Measurements from ENCODE around the gene HBE1. TPM values are rescaled to one million over a fixed set of nuclear protein-coding genes. Genes with fewer than 3 reads are reported as not detected.

HBE1 gene
- polyA plus RNA-seq, 1 experiment: 8.3 TPM

DNA sequence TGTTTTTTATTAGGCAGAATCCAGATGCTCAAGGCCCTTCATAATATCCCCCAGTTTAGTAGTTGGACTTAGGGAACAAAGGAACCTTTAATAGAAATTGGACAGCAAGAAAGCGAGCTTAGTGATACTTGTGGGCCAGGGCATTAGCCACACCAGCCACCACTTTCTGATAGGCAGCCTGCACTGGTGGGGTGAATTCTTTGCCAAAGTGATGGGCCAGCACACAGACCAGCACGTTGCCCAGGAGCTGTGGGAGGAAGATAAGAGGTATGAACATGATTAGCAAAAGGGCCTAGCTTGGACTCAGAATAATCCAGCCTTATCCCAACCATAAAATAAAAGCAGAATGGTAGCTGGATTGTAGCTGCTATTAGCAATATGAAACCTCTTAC is 44.3 kb downstream of the HBE1 start:
- Histone ChIP-seq H3K4me3 (ENCODE audit: low read depth, low read length) (no peak overlapping the region), H3K27ac (ENCODE audit: low read depth, low read length) (no peak overlapping the region), H3K27me3 (ENCODE audit: control insufficient read depth, insufficient read depth, low read length) (no peaks in the 10 kb centered on the region), H3K9me3 (ENCODE audit: control insufficient read depth, insufficient read depth, low read length) (peaks cover 7% of the 10 kb centered on the region)
- CTCF ChIA-PET: no interaction called here
- no peak for DNase-seq (ENCODE audit: low read depth, low spot score)
- no peak for TF ChIP-seq CTCF (IDR thresholded peaks at IDR 0.05; ENCODE audit: low read depth, low read length)
- POLR2A ChIA-PET: no interaction called here

DNA sequence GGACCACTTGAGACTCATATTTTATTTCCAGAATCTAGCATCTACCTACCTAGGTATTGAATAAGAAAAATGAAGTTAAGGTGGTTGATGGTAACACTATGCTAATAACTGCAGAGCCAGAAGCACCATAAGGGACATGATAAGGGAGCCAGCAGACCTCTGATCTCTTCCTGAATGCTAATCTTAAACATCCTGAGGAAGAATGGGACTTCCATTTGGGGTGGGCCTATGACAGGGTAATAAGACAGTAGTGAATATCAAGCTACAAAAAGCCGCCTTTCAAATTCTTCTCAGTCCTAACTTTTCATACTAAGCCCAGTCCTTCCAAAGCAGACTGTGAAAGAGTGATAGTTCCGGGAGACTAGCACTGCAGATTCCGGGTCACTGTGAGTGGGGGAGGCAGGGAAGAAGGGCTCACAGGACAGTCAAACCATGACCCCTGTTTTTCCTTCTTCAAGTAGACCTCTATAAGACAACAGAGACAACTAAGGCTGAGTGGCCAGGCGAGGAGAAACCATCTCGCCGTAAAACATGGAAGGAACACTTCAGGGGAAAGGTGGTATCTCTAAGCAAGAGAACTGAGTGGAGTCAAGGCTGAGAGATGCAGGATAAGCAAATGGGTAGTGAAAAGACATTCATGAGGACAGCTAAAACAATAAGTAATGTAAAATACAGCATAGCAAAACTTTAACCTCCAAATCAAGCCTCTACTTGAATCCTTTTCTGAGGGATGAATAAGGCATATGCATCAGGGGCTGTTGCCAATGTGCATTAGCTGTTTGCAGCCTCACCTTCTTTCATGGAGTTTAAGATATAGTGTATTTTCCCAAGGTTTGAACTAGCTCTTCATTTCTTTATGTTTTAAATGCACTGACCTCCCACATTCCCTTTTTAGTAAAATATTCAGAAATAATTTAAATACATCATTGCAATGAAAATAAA is 44.9 kb downstream of the HBE1 start:
- H3K9me3 ChIP-seq (ENCODE audit: control insufficient read depth, insufficient read depth, low read length): peaks cover 7% of the 10 kb centered on the region
- no peak for TF ChIP-seq CTCF (IDR thresholded peaks at IDR 0.05; ENCODE audit: low read depth, low read length)
- H3K27ac ChIP-seq (ENCODE audit: low read depth, low read length): no peak overlapping the region
- ChIA-PET CTCF (no interaction called here), POLR2A (no interaction called here)
- H3K4me3 ChIP-seq (ENCODE audit: low read depth, low read length): no peak overlapping the region
- DNase-seq (ENCODE audit: low read depth, low spot score): no peak
- H3K27me3 ChIP-seq (ENCODE audit: control insufficient read depth, insufficient read depth, low read length): no peaks in the 10 kb centered on the region

GRCh38 chr11:5223686-5224085 is 46.1 kb downstream of the HBE1 start:
- ChIA-PET CTCF (no interaction called here), POLR2A (no interaction called here)
- no peak for DNase-seq (ENCODE audit: low read depth, low spot score)

GRCh38 chr11:5223146-5223545 is 46.6 kb downstream of the HBE1 start:
- Histone ChIP-seq H3K27me3 (ENCODE audit: control insufficient read depth, insufficient read depth, low read length) (no peaks in the 10 kb centered on the region), H3K9me3 (ENCODE audit: control insufficient read depth, insufficient read depth, low read length) (peaks cover 7% of the 10 kb centered on the region), H3K4me3 (ENCODE audit: low read depth, low read length) (no peak overlapping the region), H3K27ac (ENCODE audit: low read depth, low read length) (no peak overlapping the region)
- ChIA-PET POLR2A (no interaction called here), CTCF (interaction anchor here (1.1 kb wide), 1 partner anchor 99 kb away, joined by 3 read pairs; no protein-coding TSS in a partner anchor)
- TF ChIP-seq CTCF (IDR thresholded peaks at IDR 0.05; ENCODE audit: low read depth, low read length): no peak
- DNase-seq (ENCODE audit: low read depth, low spot score): no peak

More at GRCh38 chr11:5223686-5224085, 46.1 kb downstream of the HBE1 start:
- peaks cover 7% of the 10 kb centered on the region for H3K9me3 ChIP-seq (ENCODE audit: control insufficient read depth, insufficient read depth, low read length)
- H3K4me3 ChIP-seq (ENCODE audit: low read depth, low read length): no peak overlapping the region
- no peaks in the 10 kb centered on the region for H3K27me3 ChIP-seq (ENCODE audit: control insufficient read depth, insufficient read depth, low read length)
- no peak overlapping the region for H3K27ac ChIP-seq (ENCODE audit: low read depth, low read length)
- no peak for TF ChIP-seq CTCF (IDR thresholded peaks at IDR 0.05; ENCODE audit: low read depth, low read length)

Other genes with a start within 250 kb of the HBE1 start
- gene OR52J3, start 223.4 kb downstream of the HBE1 start, polyA plus RNA-seq (2011; rRNA removed): not detected in 2 replicates
- not detected in 2 replicates for gene OR52E2, start 210.3 kb downstream of the HBE1 start, polyA plus RNA-seq (2011; rRNA removed)
- not detected in 2 replicates for gene OR52E1, start 200.4 kb downstream of the HBE1 start, polyA plus RNA-seq (2011; rRNA removed)
- not detected in 2 replicates for gene OR52A5, start 131.6 kb downstream of the HBE1 start, polyA plus RNA-seq (2011; rRNA removed)
- gene OR52A1, start 115.2 kb downstream of the HBE1 start, polyA plus RNA-seq (2011; rRNA removed): not detected in 2 replicates
- gene OR51V1, start 69.3 kb downstream of the HBE1 start, polyA plus RNA-seq (2011; rRNA removed): not detected in 2 replicates
- gene HBB, start 42.9 kb downstream of the HBE1 start, polyA plus RNA-seq (2011; rRNA removed): 0.22 and 0.26 TPM in 2 replicates
- 42.2 and 59.0 TPM in 2 replicates for gene HBD, start 35.5 kb downstream of the HBE1 start, polyA plus RNA-seq (2011; rRNA removed)
- 0.41 and 0.45 TPM in 2 replicates for gene HBG1, start 20.1 kb downstream of the HBE1 start, polyA plus RNA-seq (2011; rRNA removed)
- 2.0 and 2.2 TPM in 2 replicates for gene HBG2, start 15.2 kb downstream of the HBE1 start, polyA plus RNA-seq (2011; rRNA removed)
- 0.67 and 0.82 TPM in 2 replicates for gene OR51B4, start 32.0 kb upstream of the HBE1 start, polyA plus RNA-seq (2011; rRNA removed)
- not detected in 2 replicates for gene OR51B2, start 54.4 kb upstream of the HBE1 start, polyA plus RNA-seq (2011; rRNA removed)
- gene OR51B5, start 73.6 kb upstream of the HBE1 start, polyA plus RNA-seq (2011; rRNA removed): 0.56 and 0.84 TPM in 2 replicates
- gene OR51B6, start 81.6 kb upstream of the HBE1 start, polyA plus RNA-seq (2011; rRNA removed): not detected in 2 replicates
- gene OR51M1, start 113.9 kb upstream of the HBE1 start, polyA plus RNA-seq (2011; rRNA removed): 0.06 and 0.12 TPM in 2 replicates
- not detected in 2 replicates for gene OR51Q1, start 152.2 kb upstream of the HBE1 start, polyA plus RNA-seq (2011; rRNA removed)
- not detected in 2 replicates for gene OR51I1, start 171.6 kb upstream of the HBE1 start, polyA plus RNA-seq (2011; rRNA removed)
- gene OR51I2, start 179.4 kb upstream of the HBE1 start, polyA plus RNA-seq (2011; rRNA removed): not detected in 2 replicates
- not detected in 2 replicates for gene OR52D1, start 218.7 kb upstream of the HBE1 start, polyA plus RNA-seq (2011; rRNA removed)
- gene UBQLN3, start 240.0 kb upstream of the HBE1 start, polyA plus RNA-seq (2011; rRNA removed): not detected in 2 replicates
- gene UBQLNL, start 246.8 kb upstream of the HBE1 start, polyA plus RNA-seq (2011; rRNA removed): 0.31 and 0.42 TPM in 2 replicates

Measured in AG04450 (cell line).